Transverse colon (tissue), 4 donors: ENCODE measurements around the gene ERVMER34-1. TPM values are rescaled to one million over a fixed set of nuclear protein-coding genes. Genes with fewer than 3 reads are reported as not detected.
A peak's percentile ranks its signal among the peaks of the same experiment; 100 is the strongest.

ENCODE experiments used
- DNase-seq: peaks from one replicate; pipeline ENCODE4 v3.0.0-alpha.2; 2019
- H3K27ac ChIP-seq, 4 donors: fragments of 200-600 bp; sonication (generic); 2 replicates each; pipeline ENCODE4 v1.5.1; 2016 to 2018; ENCODE audit warnings: inconsistent platforms in 4 of 4
- H3K27me3 ChIP-seq: fragments of 200-600 bp; sonication (generic); 2 replicates; pipeline ENCODE4 v1.5.1; 2017; ENCODE audit warnings: inconsistent platforms
- H3K36me3 ChIP-seq, 4 donors: fragments of 200-600 bp; sonication (generic); 2 replicates each; pipeline ENCODE4 v1.5.1; 2017 to 2019; ENCODE audit warnings: inconsistent platforms in 4 of 4
- H3K4me1 ChIP-seq, 4 donors: fragments of 200-600 bp; sonication (generic); 2 replicates each; pipeline ENCODE4 v1.5.1; 2017 to 2020; ENCODE audit warnings: inconsistent platforms in 4 of 4
- H3K4me3 ChIP-seq, 4 donors: fragments of 200-600 bp; sonication (generic); 1 replicate in 1 of 4; 2 replicates in 3 of 4; pipeline versions ENCODE4 v1.5.1 to v1.6.1; 2017 to 2019; ENCODE audit warnings: inconsistent platforms in 4 of 4
- H3K9me3 ChIP-seq, 2 donors: fragments of 200-600 bp; sonication (generic); 2 replicates each; pipeline ENCODE4 v1.5.1; 2017 to 2019; ENCODE audit warnings: inconsistent platforms in 2 of 2
- CTCF ChIP-seq, 5 experiments: fragments of 200-600 bp in 3 of 5; fragments of 450-650 bp in 2 of 5; sonication (generic) in 3 of 5; IDR thresholded peaks; 1 replicate in 2 of 5; 2 replicates in 3 of 5; pipeline ENCODE4 v1.5.1; 2016 to 2017; ENCODE audit warnings: antibody characterized with exemption in 5 of 5, inconsistent platforms in 3 of 5, mild to moderate bottlenecking in 2 of 5, moderate library complexity in 1 of 5
- EP300 ChIP-seq: sonication (generic); formaldehyde crosslinking; IDR thresholded peaks from one replicate; pipeline ENCODE4 v1.6.1; 2017; ENCODE audit warnings: antibody characterized with exemption, low read depth
- POLR2A ChIP-seq: fragments of 450-650 bp; IDR thresholded peaks from one replicate; pipeline ENCODE4 v1.6.1; 2016; ENCODE audit warnings: antibody characterized with exemption, mild to moderate bottlenecking, moderate library complexity
- POLR2AphosphoS5 ChIP-seq, 3 donors: sonication (generic); formaldehyde crosslinking; IDR thresholded peaks; one replicate each; pipeline ENCODE4 v1.6.1; 2016; ENCODE audit warnings: antibody characterized with exemption in 3 of 3
- WGBS, 2 donors: methylation state at CpG; one replicate each; pipeline ENCODE4 v1.1.5; 2018; ENCODE audit warnings: low coverage in 1 of 2; 5-methylcytosine and 5-hydroxymethylcytosine counted together
- in situ Hi-C, 4 donors: fragments of 200-750 bp; cut with MboI; loops; one replicate each; pipeline versions ENCODE4 v1.15.0 to v1.15.1; 2017; ENCODE audit warnings: low sequenced_read_pairs in 3 of 4, low pct_ligation_motif_present in 1 of 4, low pct_unique_long_range_greater_than_20kb in 1 of 4
- intact Hi-C: fragments of 100-400 bp; cut with DNase I; formaldehyde crosslinking; loops from one replicate; pipeline ENCODE4 v1.15.1; 2023; ENCODE audit warnings: low total_unique reads
- total RNA-seq, 4 donors: library from RNA; depleted of rRNA; stranded (reverse); fragments of >200 nt; gene quantifications; one replicate each; pipeline ENCODE4 v1.1.0, GENCODE V29; 2016

ERVMER34-1 gene
- total RNA-seq, 4 donors from 2014 or later = 0.20 to 0.32 (median 0.27) TPM; not detected in 1

- no peak for TF ChIP-seq POLR2A
- TF ChIP-seq CTCF (IDR thresholded peaks at IDR 0.05) = no peak
- TF ChIP-seq EP300 = no peak
- no peak for TF ChIP-seq POLR2AphosphoS5 (IDR thresholded peaks at IDR 0.05)
- H3K4me3 ChIP-seq = peak overlapping the region; percentile 32 to 81 (median 40)
- H3K27ac ChIP-seq = peak overlapping the region in 2 of 4 donors; percentile 27 to 42
- 22% methylated on average over 26 of the region's 26 CpGs; no CpG with 5 or more reads in 1 of the 2 donors for WGBS, 2 donors
- intact Hi-C loops = no loop called here
- peaks cover 0 to 16% (median 14%) of the 10 kb centered on the region in 4 donors for H3K4me1 ChIP-seq
- peak; percentile 62 for DNase-seq
- in situ Hi-C loops = no loop called here
- H3K27me3 ChIP-seq = peaks cover 27% of the 10 kb centered on the region
- H3K36me3 ChIP-seq = no peaks in the 10 kb centered on the region
- no peaks in the 10 kb centered on the region for H3K9me3 ChIP-seq
Observed at GRCh38 chr4:52751487-52751911, 274 bp upstream of the ERVMER34-1 start.

GRCh38 chr4:52750213-52750612, 1.0 kb downstream of the ERVMER34-1 start:
- Histone ChIP-seq H3K9me3 (no peaks in the 10 kb centered on the region), H3K4me3 (no peak overlapping the region), H3K36me3 (no peaks in the 10 kb centered on the region), H3K27me3 (peaks cover 27% of the 10 kb centered on the region), H3K27ac (no peak overlapping the region), H3K4me1 (peaks cover 0 to 16% (median 14%) of the 10 kb centered on the region in 4 donors)
- intact Hi-C loops = no loop called here
- WGBS, 2 donors = 90 to 96% methylated on average over 7 to 11 of the region's 11 CpGs
- TF ChIP-seq POLR2A (no peak), EP300 (no peak), CTCF (IDR thresholded peaks at IDR 0.05) (no peak), POLR2AphosphoS5 (IDR thresholded peaks at IDR 0.05) (no peak)
- in situ Hi-C loops = no loop called here
- DNase-seq = no peak

DNA sequence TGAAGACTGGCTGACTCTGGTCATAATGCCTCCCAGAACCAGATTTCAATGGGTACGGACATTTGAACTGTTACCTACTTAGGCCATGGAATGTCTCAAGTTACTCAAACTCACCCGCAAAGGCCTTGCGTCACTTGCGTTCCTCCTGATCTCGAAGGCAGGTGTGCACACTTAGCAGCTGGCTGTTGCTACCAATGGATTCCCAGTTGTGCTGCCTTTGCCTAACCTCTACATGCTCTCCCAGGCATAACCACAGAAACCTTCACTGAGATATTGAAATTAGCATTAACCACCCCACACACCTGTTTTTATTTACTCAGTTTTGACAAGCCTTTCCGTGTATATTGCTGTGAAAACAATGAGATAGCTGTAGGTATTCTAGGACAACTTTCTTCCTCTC, 2.8 kb downstream of the ERVMER34-1 start:
- Histone ChIP-seq H3K4me1 (peaks cover 0 to 16% (median 14%) of the 10 kb centered on the region in 4 donors), H3K9me3 (no peaks in the 10 kb centered on the region), H3K36me3 (no peaks in the 10 kb centered on the region), H3K4me3 (no peak overlapping the region), H3K27ac (no peak overlapping the region), H3K27me3 (peaks cover 27% of the 10 kb centered on the region)
- TF ChIP-seq CTCF (IDR thresholded peaks at IDR 0.05) = no peak
- no peak for TF ChIP-seq EP300
- TF ChIP-seq POLR2A = no peak
- TF ChIP-seq POLR2AphosphoS5 (IDR thresholded peaks at IDR 0.05) = no peak
- in situ Hi-C loops (no loop called here), intact Hi-C loops (no loop called here)
- WGBS, 2 donors = 67 to 69% methylated on average over 1 to 6 of the region's 6 CpGs
- DNase-seq = peak; percentile 45

DNA sequence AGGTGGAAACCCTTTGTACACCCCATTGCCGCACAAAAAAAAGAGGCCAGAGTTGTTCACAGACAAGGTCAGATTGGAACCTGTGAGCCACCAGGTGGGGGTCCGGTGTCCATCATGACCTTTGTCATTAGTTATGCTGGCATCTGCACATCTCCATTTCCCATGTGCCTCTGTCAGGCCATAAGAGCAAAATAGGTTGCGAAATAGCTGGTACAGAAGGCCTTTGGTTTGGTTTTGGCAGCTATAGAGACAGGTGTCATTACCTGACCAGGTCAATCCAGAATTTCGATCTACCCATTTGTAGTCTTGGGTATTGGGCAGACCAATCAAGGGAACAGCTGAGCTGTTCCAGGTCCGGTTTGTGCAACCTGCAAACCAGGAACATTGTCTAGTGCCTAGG, 6.6 kb downstream of the ERVMER34-1 start:
- intact Hi-C loops = no loop called here
- in situ Hi-C loops = no loop called here
- 92 to 96% methylated on average over 2 to 5 of the region's 5 CpGs for WGBS, 2 donors

More for the DNA sequence above, 6.6 kb downstream of the ERVMER34-1 start:
- TF ChIP-seq CTCF (IDR thresholded peaks at IDR 0.05) (no peak), EP300 (no peak), POLR2A (no peak)
- Histone ChIP-seq H3K27me3 (peaks cover 3% of the 10 kb centered on the region), H3K4me1 (no peaks in the 10 kb centered on the region), H3K27ac (no peak overlapping the region), H3K9me3 (no peaks in the 10 kb centered on the region), H3K36me3 (no peaks in the 10 kb centered on the region), H3K4me3 (no peak overlapping the region)
- no peak for DNase-seq
